ENCODE measurements around the gene URB1.
"Not testable (repeated sequence)": the region's sequence is repeated elsewhere in the genome, so short reads cannot be mapped to it uniquely, and the experiment has no call there.

Gene URB1

DNA sequence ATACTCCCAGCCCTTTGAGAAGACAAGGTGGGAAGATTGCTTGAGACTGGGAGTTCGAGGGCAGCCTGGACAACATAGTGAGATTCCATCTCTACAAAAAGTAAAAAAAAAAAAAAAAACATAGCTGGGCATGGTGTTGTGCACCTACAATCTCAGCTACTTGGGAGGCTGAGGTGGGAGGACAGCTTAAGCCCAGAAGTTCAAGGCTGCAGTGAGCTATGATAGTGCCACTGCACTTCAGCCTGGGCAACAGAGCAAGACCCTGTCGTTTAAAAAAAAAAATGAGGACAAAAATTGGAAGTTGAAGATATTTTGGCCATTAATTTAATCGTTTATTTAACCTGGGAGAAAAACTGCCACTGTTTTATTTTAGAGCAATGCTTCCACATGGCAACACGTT is 1.1 kb downstream of the URB1 start:
- H3K9me3 ChIP-seq (ENCODE audit: control insufficient read depth, insufficient read depth, low read depth, low read length) = no peaks in the 10 kb centered on the region
- TF ChIP-seq, protein P1, sequence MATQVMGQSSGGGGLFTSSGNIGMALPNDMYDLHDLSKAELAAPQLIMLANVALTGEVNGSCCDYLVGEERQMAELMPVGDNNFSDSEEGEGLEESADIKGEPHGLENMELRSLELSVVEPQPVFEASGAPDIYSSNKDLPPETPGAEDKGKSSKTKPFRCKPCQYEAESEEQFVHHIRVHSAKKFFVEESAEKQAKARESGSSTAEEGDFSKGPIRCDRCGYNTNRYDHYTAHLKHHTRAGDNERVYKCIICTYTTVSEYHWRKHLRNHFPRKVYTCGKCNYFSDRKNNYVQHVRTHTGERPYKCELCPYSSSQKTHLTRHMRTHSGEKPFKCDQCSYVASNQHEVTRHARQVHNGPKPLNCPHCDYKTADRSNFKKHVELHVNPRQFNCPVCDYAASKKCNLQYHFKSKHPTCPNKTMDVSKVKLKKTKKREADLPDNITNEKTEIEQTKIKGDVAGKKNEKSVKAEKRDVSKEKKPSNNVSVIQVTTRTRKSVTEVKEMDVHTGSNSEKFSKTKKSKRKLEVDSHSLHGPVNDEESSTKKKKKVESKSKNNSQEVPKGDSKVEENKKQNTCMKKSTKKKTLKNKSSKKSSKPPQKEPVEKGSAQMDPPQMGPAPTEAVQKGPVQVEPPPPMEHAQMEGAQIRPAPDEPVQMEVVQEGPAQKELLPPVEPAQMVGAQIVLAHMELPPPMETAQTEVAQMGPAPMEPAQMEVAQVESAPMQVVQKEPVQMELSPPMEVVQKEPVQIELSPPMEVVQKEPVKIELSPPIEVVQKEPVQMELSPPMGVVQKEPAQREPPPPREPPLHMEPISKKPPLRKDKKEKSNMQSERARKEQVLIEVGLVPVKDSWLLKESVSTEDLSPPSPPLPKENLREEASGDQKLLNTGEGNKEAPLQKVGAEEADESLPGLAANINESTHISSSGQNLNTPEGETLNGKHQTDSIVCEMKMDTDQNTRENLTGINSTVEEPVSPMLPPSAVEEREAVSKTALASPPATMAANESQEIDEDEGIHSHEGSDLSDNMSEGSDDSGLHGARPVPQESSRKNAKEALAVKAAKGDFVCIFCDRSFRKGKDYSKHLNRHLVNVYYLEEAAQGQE (tag by site-specific recombination; IDR thresholded peaks at IDR 0.05) = no peak
- TF ChIP-seq, protein P2, sequence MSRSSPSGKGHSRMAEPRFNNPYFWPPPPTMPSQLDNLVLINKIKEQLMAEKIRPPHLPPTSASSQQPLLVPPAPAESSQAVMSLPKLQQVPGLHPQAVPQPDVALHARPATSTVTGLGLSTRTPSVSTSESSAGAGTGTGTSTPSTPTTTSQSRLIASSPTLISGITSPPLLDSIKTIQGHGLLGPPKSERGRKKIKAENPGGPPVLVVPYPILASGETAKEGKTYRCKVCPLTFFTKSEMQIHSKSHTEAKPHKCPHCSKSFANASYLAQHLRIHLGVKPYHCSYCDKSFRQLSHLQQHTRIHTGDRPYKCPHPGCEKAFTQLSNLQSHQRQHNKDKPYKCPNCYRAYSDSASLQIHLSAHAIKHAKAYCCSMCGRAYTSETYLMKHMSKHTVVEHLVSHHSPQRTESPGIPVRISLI (tag by site-specific recombination; IDR thresholded peaks at IDR 0.05) = 0 out of 2 replicates have a peak, but pooled peaks have one; percentile 17
- TF ChIP-seq SP2 (tag by site-specific recombination; IDR thresholded peaks at IDR 0.05) (no peak), ZNF121 (tag by site-specific recombination; IDR thresholded peaks at IDR 0.05) (peak; percentile 90)
- peak overlapping the region; percentile 95 for H3K4me3 ChIP-seq (ENCODE audit: low read depth, low read length)
- CTCF ChIA-PET = interaction anchor here (0.5 to 3.0 kb wide), 6 partner anchors 10 to 209 kb away, joined by 3 to 14 read pairs (median 4); no protein-coding TSS in a partner anchor
- peaks cover 8% of the 10 kb centered on the region for H3K4me1 ChIP-seq (ENCODE audit: control insufficient read depth, insufficient read depth, low read length)
- H3K27ac ChIP-seq (ENCODE audit: extremely low read depth, low read depth, low read length) = no peak overlapping the region
- POLR2A ChIA-PET = interaction anchor here (0.7 to 2.2 kb wide), 5 partner anchors 8 to 380 kb away, joined by 3 to 15 read pairs (median 4); partner anchors contain the start of genes CFAP298 and PAXBP1
- H3K36me3 ChIP-seq (ENCODE audit: control insufficient read depth in 2 of 2, insufficient read depth in 1 of 2, low read length in 2 of 2) = peaks cover 0 to 27% of the 10 kb centered on the region in 2 experiments; a peak in 1 of 3 replicates

DNA sequence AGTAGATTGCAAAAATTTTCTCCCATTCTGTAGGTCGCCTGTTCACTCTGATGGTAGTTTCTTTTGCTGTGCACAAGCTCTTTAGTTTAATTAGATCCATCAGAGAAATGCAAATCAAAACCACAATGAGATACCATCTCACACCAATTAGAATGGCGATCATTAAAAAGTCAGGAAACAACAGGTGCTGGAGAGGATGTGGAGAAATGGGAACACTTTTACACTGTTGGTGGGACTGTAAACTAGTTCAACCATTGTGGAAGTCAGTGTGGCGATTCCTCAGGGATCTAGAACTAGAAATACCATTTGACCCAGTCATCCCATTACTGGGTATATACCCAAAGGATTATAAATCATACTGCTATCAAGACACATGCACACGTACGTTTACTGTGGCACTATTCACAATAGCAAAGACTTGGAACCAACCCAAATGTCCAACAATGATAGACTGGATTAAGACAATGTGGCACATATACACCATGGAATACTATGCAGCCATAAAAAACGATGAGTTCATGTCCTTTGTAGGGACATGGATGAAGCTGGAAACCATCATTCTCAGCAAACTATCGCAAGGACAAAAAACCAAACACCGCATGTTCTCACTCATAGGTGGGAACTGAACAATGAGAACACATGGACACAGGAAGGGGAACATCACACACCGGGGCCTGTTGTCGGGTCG is 2.1 kb downstream of the URB1 start:
- CTCF ChIA-PET = interaction anchor here (1.1 to 3.0 kb wide), 3 partner anchors 11 to 210 kb away, joined by 4 to 14 read pairs (median 8); no protein-coding TSS in a partner anchor
- H3K4me3 ChIP-seq (ENCODE audit: low read depth, low read length); H3K9me3 ChIP-seq (ENCODE audit: control insufficient read depth, insufficient read depth, low read depth, low read length); H3K27ac ChIP-seq (ENCODE audit: extremely low read depth, low read depth, low read length); H3K4me1 ChIP-seq (ENCODE audit: control insufficient read depth, insufficient read depth, low read length); POLR2A ChIA-PET: not testable (repeated sequence)
- peak; percentile 92 for TF ChIP-seq ZNF184 (tag by site-specific recombination; IDR thresholded peaks at IDR 0.05)
- TF ChIP-seq ZNF146 (tag by site-specific recombination; IDR thresholded peaks at IDR 0.05) = peak; percentile 95
- peak; percentile 54 for TF ChIP-seq SCRT2 (tag by site-specific recombination; IDR thresholded peaks at IDR 0.05)
- peaks cover 0 to 33% of the 10 kb centered on the region in 2 experiments; a peak in 1 of 3 replicates for H3K36me3 ChIP-seq (ENCODE audit: control insufficient read depth in 2 of 2, insufficient read depth in 1 of 2, low read length in 2 of 2)

DNA sequence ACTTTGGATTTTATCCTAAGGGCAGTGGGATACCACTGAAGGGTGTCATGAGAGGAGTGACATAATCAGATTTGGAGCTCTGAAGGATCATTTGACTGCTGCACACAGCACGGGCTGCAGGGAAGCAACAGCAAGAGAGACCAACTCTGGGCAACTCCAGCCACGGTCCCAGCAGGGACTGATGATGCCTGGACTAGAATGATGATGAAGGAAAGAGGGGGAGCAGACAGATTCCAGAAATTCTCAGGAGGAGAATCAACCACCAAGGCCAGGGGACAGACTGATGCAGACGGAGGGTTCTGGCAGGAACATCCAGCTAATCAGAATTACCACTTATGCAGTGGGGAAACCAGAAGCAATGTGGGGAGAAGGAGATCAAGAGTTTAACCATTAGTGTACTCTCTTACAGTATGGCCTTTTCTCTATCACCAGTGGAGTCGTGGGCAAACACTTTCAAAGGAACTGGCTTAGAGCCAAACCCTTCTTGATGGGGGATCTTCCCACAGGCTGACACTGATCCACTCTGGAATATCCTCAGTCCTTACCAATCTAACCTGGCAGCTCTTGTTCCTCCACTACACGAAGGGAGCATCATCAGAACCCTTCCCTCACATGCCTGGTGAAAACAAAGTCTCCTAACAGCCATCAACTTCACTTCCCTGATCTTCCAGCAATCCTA is 3.3 kb downstream of the URB1 start:
- Histone ChIP-seq H3K27ac (ENCODE audit: extremely low read depth, low read depth, low read length) (no peak overlapping the region), H3K36me3 (ENCODE audit: control insufficient read depth in 2 of 2, insufficient read depth in 1 of 2, low read length in 2 of 2) (peaks cover 5 to 42% of the 10 kb centered on the region in 2 experiments), H3K4me3 (ENCODE audit: low read depth, low read length) (no peak overlapping the region), H3K9me3 (ENCODE audit: control insufficient read depth, insufficient read depth, low read depth, low read length) (no peaks in the 10 kb centered on the region), H3K4me1 (ENCODE audit: control insufficient read depth, insufficient read depth, low read length) (peaks cover 8% of the 10 kb centered on the region)
- POLR2A ChIA-PET = interaction anchor here (0.5 kb wide), 1 partner anchor 382 kb away, joined by 3 read pairs; the partner anchor contains the start of gene PAXBP1
- CTCF ChIA-PET = interaction anchor here (1.2 kb wide), 1 partner anchor 212 kb away, joined by 8 read pairs; no protein-coding TSS in a partner anchor
- TF ChIP-seq, protein P3, sequence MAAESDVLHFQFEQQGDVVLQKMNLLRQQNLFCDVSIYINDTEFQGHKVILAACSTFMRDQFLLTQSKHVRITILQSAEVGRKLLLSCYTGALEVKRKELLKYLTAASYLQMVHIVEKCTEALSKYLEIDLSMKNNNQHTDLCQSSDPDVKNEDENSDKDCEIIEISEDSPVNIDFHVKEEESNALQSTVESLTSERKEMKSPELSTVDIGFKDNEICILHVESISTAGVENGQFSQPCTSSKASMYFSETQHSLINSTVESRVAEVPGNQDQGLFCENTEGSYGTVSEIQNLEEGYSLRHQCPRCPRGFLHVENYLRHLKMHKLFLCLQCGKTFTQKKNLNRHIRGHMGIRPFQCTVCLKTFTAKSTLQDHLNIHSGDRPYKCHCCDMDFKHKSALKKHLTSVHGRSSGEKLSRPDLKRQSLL (tag by site-specific recombination; IDR thresholded peaks at IDR 0.05) = no peak
- no peak for TF ChIP-seq BCL11B (tag by site-specific recombination; IDR thresholded peaks at IDR 0.05; ENCODE audit: low read depth)
- TF ChIP-seq KLF7 (tag by site-specific recombination; IDR thresholded peaks at IDR 0.05; ENCODE audit: borderline replicate concordance) = no peak
- no peak for TF ChIP-seq ZNF433 (tag by site-specific recombination; IDR thresholded peaks at IDR 0.05; ENCODE audit: low read depth)
- no peak for TF ChIP-seq ZNF10 (tag by site-specific recombination; IDR thresholded peaks at IDR 0.05)
- no peak for TF ChIP-seq ZNF837 (tag by site-specific recombination; IDR thresholded peaks at IDR 0.05)
- peak; percentile 77 for TF ChIP-seq ZBTB17 (tag by site-specific recombination; IDR thresholded peaks at IDR 0.05)
- TF ChIP-seq, protein P4, sequence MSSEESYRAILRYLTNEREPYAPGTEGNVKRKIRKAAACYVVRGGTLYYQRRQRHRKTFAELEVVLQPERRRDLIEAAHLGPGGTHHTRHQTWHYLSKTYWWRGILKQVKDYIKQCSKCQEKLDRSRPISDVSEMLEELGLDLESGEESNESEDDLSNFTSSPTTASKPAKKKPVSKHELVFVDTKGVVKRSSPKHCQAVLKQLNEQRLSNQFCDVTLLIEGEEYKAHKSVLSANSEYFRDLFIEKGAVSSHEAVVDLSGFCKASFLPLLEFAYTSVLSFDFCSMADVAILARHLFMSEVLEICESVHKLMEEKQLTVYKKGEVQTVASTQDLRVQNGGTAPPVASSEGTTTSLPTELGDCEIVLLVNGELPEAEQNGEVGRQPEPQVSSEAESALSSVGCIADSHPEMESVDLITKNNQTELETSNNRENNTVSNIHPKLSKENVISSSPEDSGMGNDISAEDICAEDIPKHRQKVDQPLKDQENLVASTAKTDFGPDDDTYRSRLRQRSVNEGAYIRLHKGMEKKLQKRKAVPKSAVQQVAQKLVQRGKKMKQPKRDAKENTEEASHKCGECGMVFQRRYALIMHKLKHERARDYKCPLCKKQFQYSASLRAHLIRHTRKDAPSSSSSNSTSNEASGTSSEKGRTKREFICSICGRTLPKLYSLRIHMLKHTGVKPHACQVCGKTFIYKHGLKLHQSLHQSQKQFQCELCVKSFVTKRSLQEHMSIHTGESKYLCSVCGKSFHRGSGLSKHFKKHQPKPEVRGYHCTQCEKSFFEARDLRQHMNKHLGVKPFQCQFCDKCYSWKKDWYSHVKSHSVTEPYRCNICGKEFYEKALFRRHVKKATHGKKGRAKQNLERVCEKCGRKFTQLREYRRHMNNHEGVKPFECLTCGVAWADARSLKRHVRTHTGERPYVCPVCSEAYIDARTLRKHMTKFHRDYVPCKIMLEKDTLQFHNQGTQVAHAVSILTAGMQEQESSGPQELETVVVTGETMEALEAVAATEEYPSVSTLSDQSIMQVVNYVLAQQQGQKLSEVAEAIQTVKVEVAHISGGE (tag by site-specific recombination; conservative IDR thresholded peaks at IDR 0.05; ENCODE audit: low read depth) = peak; percentile 32; the same call in 1 of the 2 replicates

Data from HEK293 (cell line).